Activated B cell treated with CpG ODN at 0.5 μM for 24 hours (primary cell): ENCODE data around the gene TMEM129. TPM values are rescaled to one million over a fixed set of nuclear protein-coding genes. Genes with fewer than 3 reads are reported as not detected.
A peak's percentile ranks its signal among the peaks of the same experiment; 100 is the strongest.

Experiments used
- ATAC-seq: fragments of 200-7000 bp; cut with Tn5 transposase; one replicate; pipeline ENCODE4 v1.10.0; 2021; ENCODE audit warnings: low read depth, mild to moderate bottlenecking, moderate library complexity
- CTCF ChIA-PET: fragments of 350-600 bp; sonication (Branson Sonifier 250); formaldehyde crosslinking; loops from one replicate; lab custom pipeline; 2021; ENCODE audit warnings: antibody characterized with exemption; lab: Charles Lee
- POLR2A ChIA-PET: fragments of 350-600 bp; sonication (Branson Sonifier 250); formaldehyde crosslinking; loops from one replicate; lab custom pipeline; 2021; ENCODE audit warnings: antibody characterized with exemption; lab: Charles Lee
- DNase-seq: peaks from one replicate; pipeline ENCODE4 v3.0.0; 2022
- H3K27ac Mint-ChIP-seq: one replicate; pipeline ENCODE4 v1.8.0; 2020; ENCODE audit warnings: mixed read lengths
- H3K27me3 Mint-ChIP-seq: one replicate; pipeline ENCODE4 v1.8.0; 2021; ENCODE audit warnings: mixed read lengths
- H3K36me3 Mint-ChIP-seq: one replicate; pipeline ENCODE4 v1.8.0; 2021; ENCODE audit warnings: low read depth, mixed read lengths
- H3K4me1 Mint-ChIP-seq: one replicate; pipeline ENCODE4 v1.8.0; 2021; ENCODE audit warnings: mixed read lengths
- H3K4me3 Mint-ChIP-seq: one replicate; pipeline ENCODE4 v1.8.0; 2020; ENCODE audit warnings: mild to moderate bottlenecking, mixed read lengths
- H3K9me3 Mint-ChIP-seq: one replicate; pipeline ENCODE4 v1.8.0; 2020; ENCODE audit warnings: mixed read lengths
- intact Hi-C: fragments of 100-400 bp; cut with micrococcal nuclease; formaldehyde crosslinking; loops from one replicate; pipeline ENCODE4 v1.15.1; 2024
- total RNA-seq: library from RNA; stranded (reverse); gene quantifications from 2 replicates; pipeline ENCODE4 v1.2.3, GENCODE V29; 2022
- TF ChIP-seq, protein P1 (sequence below): fragments of 200-600 bp; IDR thresholded peaks from one replicate; pipeline ENCODE4 v1.8.0; 2022; ENCODE audit warnings: antibody characterized with exemption, mild to moderate bottlenecking

The TMEM129 gene
- total RNA-seq, 1 donor from 2014 or later: 23.7 TPM

DNA sequence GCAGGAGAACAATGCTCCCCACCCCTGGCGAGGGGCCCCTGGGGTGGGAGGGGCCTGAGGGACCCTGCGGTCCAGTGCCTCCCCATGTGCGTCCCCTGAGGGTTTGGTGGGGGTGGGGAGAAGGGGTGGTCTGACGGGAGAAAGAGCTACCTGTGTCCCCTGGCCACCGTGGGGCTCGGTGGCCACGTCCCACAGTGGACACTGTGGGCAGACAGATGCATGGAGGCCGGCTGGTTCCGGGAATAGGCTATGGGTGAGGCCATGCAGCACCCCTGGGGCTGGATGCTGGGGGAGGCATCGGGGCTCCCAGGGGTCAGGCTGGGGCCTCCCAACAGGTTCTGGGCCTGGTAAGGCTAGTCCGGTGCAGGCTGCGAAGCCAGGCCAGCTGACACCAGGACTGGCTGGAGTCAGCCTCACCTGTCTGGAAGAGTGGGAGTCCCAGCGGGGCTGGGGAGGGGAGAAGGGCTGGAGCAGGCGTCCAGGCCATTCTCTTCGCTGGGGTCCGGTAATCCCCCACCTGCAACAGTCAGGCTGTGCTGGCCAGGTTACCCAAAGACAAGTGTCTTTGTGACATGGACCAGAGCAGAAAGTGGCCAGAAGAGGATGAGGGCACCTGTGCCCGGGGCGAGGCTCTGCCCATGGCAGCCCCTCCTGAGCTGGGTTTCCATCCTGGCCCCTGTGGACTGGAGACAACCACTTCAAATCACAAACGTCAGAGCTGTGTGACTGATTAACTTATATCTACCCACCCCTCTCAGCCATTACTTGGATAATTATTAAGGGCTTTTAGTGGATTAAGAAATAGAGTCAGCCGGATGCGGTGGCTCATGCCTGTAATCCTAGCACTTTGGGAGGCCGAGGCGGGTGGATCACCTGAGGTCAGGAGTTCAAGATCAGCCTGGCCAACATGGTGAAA lies 35.6 kb downstream of the TMEM129 start:
- ATAC-seq: no peak
- POLR2A ChIA-PET: no interaction called here
- no peaks in the 10 kb centered on the region for H3K27me3 Mint-ChIP-seq
- intact Hi-C loops: loop anchor here (10.0 kb wide), 1 partner anchor 1351 kb away; the partner anchor contains the start of gene ZNF141
- H3K27ac Mint-ChIP-seq: no peak overlapping the region
- CTCF ChIA-PET: no interaction called here
- H3K4me1 Mint-ChIP-seq: peaks cover 10% of the 10 kb centered on the region
- H3K4me3 Mint-ChIP-seq: peak overlapping the region; percentile 24
- TF ChIP-seq, protein P1, sequence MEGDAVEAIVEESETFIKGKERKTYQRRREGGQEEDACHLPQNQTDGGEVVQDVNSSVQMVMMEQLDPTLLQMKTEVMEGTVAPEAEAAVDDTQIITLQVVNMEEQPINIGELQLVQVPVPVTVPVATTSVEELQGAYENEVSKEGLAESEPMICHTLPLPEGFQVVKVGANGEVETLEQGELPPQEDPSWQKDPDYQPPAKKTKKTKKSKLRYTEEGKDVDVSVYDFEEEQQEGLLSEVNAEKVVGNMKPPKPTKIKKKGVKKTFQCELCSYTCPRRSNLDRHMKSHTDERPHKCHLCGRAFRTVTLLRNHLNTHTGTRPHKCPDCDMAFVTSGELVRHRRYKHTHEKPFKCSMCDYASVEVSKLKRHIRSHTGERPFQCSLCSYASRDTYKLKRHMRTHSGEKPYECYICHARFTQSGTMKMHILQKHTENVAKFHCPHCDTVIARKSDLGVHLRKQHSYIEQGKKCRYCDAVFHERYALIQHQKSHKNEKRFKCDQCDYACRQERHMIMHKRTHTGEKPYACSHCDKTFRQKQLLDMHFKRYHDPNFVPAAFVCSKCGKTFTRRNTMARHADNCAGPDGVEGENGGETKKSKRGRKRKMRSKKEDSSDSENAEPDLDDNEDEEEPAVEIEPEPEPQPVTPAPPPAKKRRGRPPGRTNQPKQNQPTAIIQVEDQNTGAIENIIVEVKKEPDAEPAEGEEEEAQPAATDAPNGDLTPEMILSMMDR: no peak
- no peak for DNase-seq
- H3K9me3 Mint-ChIP-seq: no peaks in the 10 kb centered on the region
- peaks cover 2% of the 10 kb centered on the region for H3K36me3 Mint-ChIP-seq

GRCh38 chr4:1684506-1685234 lies 36.5 kb downstream of the TMEM129 start:
- H3K4me1 Mint-ChIP-seq: peaks cover 10% of the 10 kb centered on the region
- no peaks in the 10 kb centered on the region for H3K27me3 Mint-ChIP-seq
- ATAC-seq (peak; percentile 5), DNase-seq (no peak)
- H3K4me3 Mint-ChIP-seq: peak overlapping the region; percentile 70
- CTCF ChIA-PET: interaction anchor here (2.8 kb wide), 1 partner anchor 9 kb away, joined by 8 read pairs; no protein-coding TSS in a partner anchor
- no peaks in the 10 kb centered on the region for H3K36me3 Mint-ChIP-seq
- H3K27ac Mint-ChIP-seq: no peak overlapping the region
- POLR2A ChIA-PET: interaction anchor here (1.4 kb wide), 1 partner anchor 28 kb away, joined by 5 read pairs; the partner anchor contains the start of gene SLBP
- H3K9me3 Mint-ChIP-seq: no peaks in the 10 kb centered on the region
- TF ChIP-seq, protein P1: no peak
- intact Hi-C loops: loop anchor here (1.0 to 10.0 kb wide), 4 partner anchors 28 to 1350 kb away; partner anchors contain the start of genes SLBP and ZNF141

DNA sequence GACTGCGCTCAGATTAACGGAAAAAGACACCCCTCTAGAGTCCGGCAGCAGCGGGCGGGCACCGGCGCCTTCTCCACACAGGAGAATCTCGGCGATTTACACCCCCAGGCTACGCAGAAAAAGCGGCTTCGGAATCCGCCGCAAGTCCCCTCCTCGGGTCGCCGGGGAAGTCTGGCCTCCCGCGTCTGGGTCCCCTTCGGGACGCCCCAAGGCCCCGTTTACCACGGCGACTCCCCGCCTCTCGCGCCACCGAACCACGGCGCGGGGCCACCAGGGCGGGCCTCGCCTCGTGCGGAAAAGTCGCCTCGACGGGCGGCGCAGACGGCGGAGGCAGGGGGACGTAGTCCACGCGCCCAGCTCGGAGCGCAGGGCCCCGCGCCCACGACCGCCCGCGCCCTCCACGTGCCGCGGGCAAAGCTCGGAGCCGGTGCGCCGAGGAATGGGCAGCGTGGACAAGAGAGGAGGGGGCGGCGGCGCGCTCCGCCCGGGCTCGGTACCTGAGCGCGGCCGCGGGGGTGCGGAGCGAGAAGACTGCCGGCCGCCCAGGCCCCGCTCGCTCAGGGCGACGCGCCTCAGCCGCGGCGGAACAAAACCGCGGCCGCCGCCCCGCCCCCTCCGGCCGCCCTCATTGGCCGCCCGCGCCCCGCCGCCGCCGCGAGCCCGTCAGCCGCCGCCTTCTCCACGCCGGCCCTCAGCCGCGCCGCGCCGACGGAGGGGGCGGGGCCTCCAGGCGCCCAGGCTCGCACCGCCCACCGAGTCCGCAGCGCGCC lies 37.2 kb downstream of the TMEM129 start, which contains the start of gene FAM53A:
Gene FAM53A (minus strand): TSS at position 578 of the 770 bp plus-strand sequence. CDS start 15,572 bp downstream, outside the sequence.
- Mint-ChIP-seq H3K36me3 (no peaks in the 10 kb centered on the region), H3K4me3 (peak within 1 kb of the TSS; percentile 86), H3K4me1 (peaks cover 10% of the 10 kb centered on the region), H3K27ac (peak within 1 kb of the TSS; percentile 69), H3K9me3 (no peaks in the 10 kb centered on the region), H3K27me3 (no peaks in the 10 kb centered on the region)
- peak; percentile 99 for DNase-seq
- ChIA-PET CTCF (interaction anchor here (2.8 kb wide), 1 partner anchor 9 kb away, joined by 8 read pairs; no protein-coding TSS in a partner anchor), POLR2A (interaction anchor here (1.4 kb wide), 1 partner anchor 29 kb away, joined by 5 read pairs; the partner anchor contains the start of gene SLBP)
- TF ChIP-seq, protein P1: no peak
- peak; percentile 95 for ATAC-seq
- intact Hi-C loops: loop anchor here (1.0 to 10.0 kb wide), 4 partner anchors 28 to 1349 kb away; partner anchors contain the start of genes SLBP and ZNF141

GRCh38 chr4:1683261-1683735 lies 37.8 kb downstream of the TMEM129 start:
- DNase-seq (no peak), ATAC-seq (no peak)
- CTCF ChIA-PET: interaction anchor here (2.8 kb wide), 1 partner anchor 10 kb away, joined by 8 read pairs; no protein-coding TSS in a partner anchor
- Mint-ChIP-seq H3K9me3 (no peaks in the 10 kb centered on the region), H3K27ac (peak overlapping the region; percentile 69), H3K36me3 (no peaks in the 10 kb centered on the region), H3K4me1 (peaks cover 10% of the 10 kb centered on the region), H3K4me3 (peak overlapping the region; percentile 86), H3K27me3 (no peaks in the 10 kb centered on the region)
- TF ChIP-seq, protein P1: no peak
- intact Hi-C loops: loop anchor here (10.0 kb wide), 1 partner anchor 1348 kb away; the partner anchor contains the start of gene ZNF141
- POLR2A ChIA-PET: interaction anchor here (1.0 to 1.4 kb wide), 2 partner anchors 29 to 38 kb away, joined by 3 to 5 read pairs; partner anchors contain the start of genes SLBP, TACC3 and TMEM129
